ENCODE data around the gene CCDC87.
A peak's percentile ranks its signal among the peaks of the same experiment; 100 is the strongest.
"Not testable (repeated sequence)": the region's sequence is repeated elsewhere in the genome, so short reads cannot be mapped to it uniquely, and the experiment has no call there.

The CCDC87 gene

DNA sequence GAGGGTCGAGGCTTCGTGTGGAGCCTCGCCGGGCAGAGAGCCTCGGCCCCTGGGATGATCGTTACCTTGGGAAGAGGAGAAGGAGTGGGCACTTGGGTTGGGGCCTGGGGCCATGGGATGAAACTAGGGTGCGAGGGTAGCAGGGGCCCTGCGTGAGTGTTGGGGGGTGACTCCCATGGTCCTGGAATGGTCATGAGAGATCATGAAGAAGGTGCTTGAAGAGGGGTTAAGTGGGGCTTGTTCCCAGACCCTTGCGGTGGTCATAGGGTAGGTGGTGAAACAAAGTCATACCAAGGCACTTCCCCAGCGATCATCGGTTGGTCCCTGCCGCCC lies 406 bp upstream of the CCDC87 start:
- no peaks in the 10 kb centered on the region for H3K4me1 ChIP-seq (ENCODE audit: insufficient read depth, poor library complexity, severe bottlenecking)
- peak; percentile 45 for ATAC-seq (ENCODE audit: low read depth)
- peak overlapping the region; percentile 49 for H3K4me3 ChIP-seq (ENCODE audit: severe bottlenecking)
- TF ChIP-seq, protein P1, sequence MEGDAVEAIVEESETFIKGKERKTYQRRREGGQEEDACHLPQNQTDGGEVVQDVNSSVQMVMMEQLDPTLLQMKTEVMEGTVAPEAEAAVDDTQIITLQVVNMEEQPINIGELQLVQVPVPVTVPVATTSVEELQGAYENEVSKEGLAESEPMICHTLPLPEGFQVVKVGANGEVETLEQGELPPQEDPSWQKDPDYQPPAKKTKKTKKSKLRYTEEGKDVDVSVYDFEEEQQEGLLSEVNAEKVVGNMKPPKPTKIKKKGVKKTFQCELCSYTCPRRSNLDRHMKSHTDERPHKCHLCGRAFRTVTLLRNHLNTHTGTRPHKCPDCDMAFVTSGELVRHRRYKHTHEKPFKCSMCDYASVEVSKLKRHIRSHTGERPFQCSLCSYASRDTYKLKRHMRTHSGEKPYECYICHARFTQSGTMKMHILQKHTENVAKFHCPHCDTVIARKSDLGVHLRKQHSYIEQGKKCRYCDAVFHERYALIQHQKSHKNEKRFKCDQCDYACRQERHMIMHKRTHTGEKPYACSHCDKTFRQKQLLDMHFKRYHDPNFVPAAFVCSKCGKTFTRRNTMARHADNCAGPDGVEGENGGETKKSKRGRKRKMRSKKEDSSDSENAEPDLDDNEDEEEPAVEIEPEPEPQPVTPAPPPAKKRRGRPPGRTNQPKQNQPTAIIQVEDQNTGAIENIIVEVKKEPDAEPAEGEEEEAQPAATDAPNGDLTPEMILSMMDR (IDR thresholded peaks at IDR 0.05; ENCODE audit: poor library complexity, severe bottlenecking): no peak
- no peak for DNase-seq (ENCODE audit: low spot score)
- no peaks in the 10 kb centered on the region for H3K36me3 ChIP-seq (ENCODE audit: low read depth)
- H3K27me3 ChIP-seq (ENCODE audit: insufficient read depth, poor library complexity, severe bottlenecking): no peaks in the 10 kb centered on the region
- no peak overlapping the region for H3K27ac ChIP-seq (ENCODE audit: poor library complexity, severe bottlenecking)
- H3K9me3 ChIP-seq (ENCODE audit: severe bottlenecking): no peaks in the 10 kb centered on the region

DNA sequence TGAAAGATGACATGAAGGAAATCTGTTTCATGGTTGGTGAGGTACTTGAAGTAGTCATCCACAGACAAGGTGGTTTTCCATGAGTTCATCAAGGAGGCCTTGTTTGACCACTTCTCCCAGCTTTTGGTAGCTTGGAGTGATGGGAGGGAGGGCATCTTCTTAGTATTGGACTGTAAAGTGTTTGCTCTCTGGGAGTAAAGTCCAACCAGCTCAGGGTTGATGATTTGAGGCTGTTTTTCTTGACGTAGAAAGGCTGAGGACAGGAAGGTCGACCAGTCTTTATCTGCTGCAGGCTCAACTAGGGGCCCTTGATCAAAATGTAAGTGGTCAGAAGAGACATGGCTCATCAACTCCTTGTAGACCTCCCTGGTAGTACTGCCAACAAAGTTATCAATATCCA lies 1.7 kb downstream of the CCDC87 start:
- no peak for DNase-seq (ENCODE audit: low spot score)
- no peak overlapping the region for H3K4me3 ChIP-seq (ENCODE audit: severe bottlenecking)
- TF ChIP-seq, protein P1 (IDR thresholded peaks at IDR 0.05; ENCODE audit: poor library complexity, severe bottlenecking): no peak
- no peaks in the 10 kb centered on the region for H3K27me3 ChIP-seq (ENCODE audit: insufficient read depth, poor library complexity, severe bottlenecking)
- H3K9me3 ChIP-seq (ENCODE audit: severe bottlenecking): no peaks in the 10 kb centered on the region
- no peaks in the 10 kb centered on the region for H3K4me1 ChIP-seq (ENCODE audit: insufficient read depth, poor library complexity, severe bottlenecking)
- H3K36me3 ChIP-seq (ENCODE audit: low read depth): no peaks in the 10 kb centered on the region
- no peak for ATAC-seq (ENCODE audit: low read depth)
- H3K27ac ChIP-seq (ENCODE audit: poor library complexity, severe bottlenecking): no peak overlapping the region

DNA sequence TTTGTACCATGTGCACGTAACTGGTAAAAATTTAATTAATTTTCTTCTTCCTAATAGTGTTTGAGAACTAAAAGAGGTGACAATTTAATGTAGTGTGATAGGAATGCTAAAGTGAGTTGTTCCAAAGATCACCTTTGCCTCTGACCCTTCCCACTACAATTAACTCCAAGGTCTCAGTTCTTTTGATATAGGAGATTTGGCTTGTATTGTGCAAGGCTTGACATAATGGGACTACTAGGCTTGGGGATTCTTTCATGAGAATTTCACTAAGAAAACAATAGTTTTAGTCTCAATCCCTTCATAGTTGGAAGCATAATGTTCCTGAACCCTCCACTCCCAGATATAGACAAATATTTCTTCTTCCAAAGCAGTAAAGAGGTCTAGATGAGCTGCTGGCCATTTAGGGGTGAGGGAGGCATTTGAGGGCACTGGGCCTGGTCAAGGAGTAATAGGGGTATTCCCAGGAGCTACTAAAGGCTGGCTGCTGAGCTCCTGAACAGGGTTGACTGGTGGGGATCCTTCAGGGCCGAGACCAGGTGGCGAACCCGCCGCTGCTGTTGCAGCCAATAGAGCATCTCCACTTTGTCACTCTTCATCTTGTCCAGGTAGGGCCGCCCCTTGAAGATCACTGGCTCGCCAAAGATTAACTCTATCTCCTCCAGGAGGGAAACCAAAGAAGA lies 2.7 kb downstream of the CCDC87 start:
- no peaks in the 10 kb centered on the region for H3K4me1 ChIP-seq (ENCODE audit: insufficient read depth, poor library complexity, severe bottlenecking)
- TF ChIP-seq, protein P1 (IDR thresholded peaks at IDR 0.05; ENCODE audit: poor library complexity, severe bottlenecking): no peak
- ATAC-seq (ENCODE audit: low read depth) (no peak), DNase-seq (ENCODE audit: low spot score) (no peak)
- H3K4me3 ChIP-seq (ENCODE audit: severe bottlenecking): no peak overlapping the region
- H3K36me3 ChIP-seq (ENCODE audit: low read depth): no peaks in the 10 kb centered on the region
- H3K27ac ChIP-seq (ENCODE audit: poor library complexity, severe bottlenecking): no peak overlapping the region
- H3K9me3 ChIP-seq (ENCODE audit: severe bottlenecking): no peaks in the 10 kb centered on the region
- no peaks in the 10 kb centered on the region for H3K27me3 ChIP-seq (ENCODE audit: insufficient read depth, poor library complexity, severe bottlenecking)

DNA sequence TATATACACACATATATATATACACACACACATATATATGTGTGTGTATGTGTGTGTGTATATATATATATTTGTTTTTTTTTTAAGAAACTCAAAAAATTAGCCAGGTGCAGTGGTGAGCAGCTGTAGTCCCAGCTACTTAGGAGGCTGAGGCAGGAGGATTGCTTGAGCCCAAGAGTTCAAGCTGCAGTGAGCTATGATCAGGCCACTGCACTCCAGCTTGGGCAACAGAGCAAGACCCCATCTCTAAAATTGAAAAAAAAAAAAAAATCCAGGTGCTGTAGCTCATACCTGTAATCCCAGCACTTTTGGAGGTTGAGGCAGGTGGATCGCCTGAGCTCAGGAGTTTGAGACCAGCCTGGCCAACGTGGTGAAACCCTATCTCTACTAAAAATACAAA lies 3.5 kb downstream of the CCDC87 start:
- H3K9me3 ChIP-seq (ENCODE audit: severe bottlenecking); H3K27me3 ChIP-seq (ENCODE audit: insufficient read depth, poor library complexity, severe bottlenecking); H3K4me1 ChIP-seq (ENCODE audit: insufficient read depth, poor library complexity, severe bottlenecking); H3K27ac ChIP-seq (ENCODE audit: poor library complexity, severe bottlenecking); H3K4me3 ChIP-seq (ENCODE audit: severe bottlenecking); H3K36me3 ChIP-seq (ENCODE audit: low read depth); DNase-seq (ENCODE audit: low spot score); ATAC-seq (ENCODE audit: low read depth): not testable (repeated sequence)

DNA sequence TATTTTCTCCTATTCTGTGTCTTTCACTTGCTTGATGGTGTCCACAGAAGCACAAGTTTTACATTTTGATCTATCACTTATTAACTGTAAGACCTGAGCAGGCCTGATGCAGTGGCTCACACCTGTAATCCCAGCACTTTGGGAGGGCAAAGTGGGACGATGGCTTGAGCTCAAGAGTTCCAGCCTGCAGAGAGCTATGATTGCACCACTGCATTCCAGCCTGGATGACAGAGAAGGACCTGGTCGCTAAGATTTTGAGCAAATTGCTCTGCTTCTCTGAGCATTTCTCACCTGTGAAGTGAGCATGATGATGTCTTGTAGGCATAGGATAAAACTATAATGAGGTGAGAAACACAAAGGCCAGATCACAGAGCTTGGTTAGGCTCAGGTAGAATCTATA lies 6.7 kb downstream of the CCDC87 start:
- TF ChIP-seq, protein P1 (IDR thresholded peaks at IDR 0.05; ENCODE audit: poor library complexity, severe bottlenecking): no peak
- H3K9me3 ChIP-seq (ENCODE audit: severe bottlenecking): peaks cover 2% of the 10 kb centered on the region
- H3K27ac ChIP-seq (ENCODE audit: poor library complexity, severe bottlenecking): no peak overlapping the region
- H3K27me3 ChIP-seq (ENCODE audit: insufficient read depth, poor library complexity, severe bottlenecking): no peaks in the 10 kb centered on the region
- H3K4me3 ChIP-seq (ENCODE audit: severe bottlenecking): no peak overlapping the region
- no peaks in the 10 kb centered on the region for H3K4me1 ChIP-seq (ENCODE audit: insufficient read depth, poor library complexity, severe bottlenecking)
- no peaks in the 10 kb centered on the region for H3K36me3 ChIP-seq (ENCODE audit: low read depth)
- DNase-seq (ENCODE audit: low spot score) (no peak), ATAC-seq (ENCODE audit: low read depth) (no peak)

DNA sequence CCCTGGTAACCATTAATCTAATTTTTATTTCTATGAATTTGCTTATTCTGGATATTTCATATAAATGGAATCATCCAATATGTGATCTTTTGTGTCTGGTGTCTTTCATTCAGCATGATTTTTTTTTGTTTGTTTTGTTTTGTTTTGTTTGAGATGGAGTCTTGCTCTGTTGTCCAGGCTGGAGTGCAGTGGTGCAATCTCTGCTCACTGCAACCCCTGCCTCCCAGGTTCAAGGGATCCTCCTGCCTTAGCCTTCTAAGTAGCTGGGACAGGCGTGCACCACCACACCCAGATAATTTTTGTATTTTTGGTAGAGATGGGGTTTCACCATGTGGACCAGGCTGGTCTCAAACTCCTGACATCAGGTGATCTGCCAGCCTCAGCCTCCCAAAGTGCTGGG lies 7.4 kb downstream of the CCDC87 start:
- not testable (repeated sequence) for H3K27me3 ChIP-seq (ENCODE audit: insufficient read depth, poor library complexity, severe bottlenecking); DNase-seq (ENCODE audit: low spot score); H3K4me1 ChIP-seq (ENCODE audit: insufficient read depth, poor library complexity, severe bottlenecking); H3K4me3 ChIP-seq (ENCODE audit: severe bottlenecking); H3K9me3 ChIP-seq (ENCODE audit: severe bottlenecking); ATAC-seq (ENCODE audit: low read depth); H3K27ac ChIP-seq (ENCODE audit: poor library complexity, severe bottlenecking); H3K36me3 ChIP-seq (ENCODE audit: low read depth)

DNA sequence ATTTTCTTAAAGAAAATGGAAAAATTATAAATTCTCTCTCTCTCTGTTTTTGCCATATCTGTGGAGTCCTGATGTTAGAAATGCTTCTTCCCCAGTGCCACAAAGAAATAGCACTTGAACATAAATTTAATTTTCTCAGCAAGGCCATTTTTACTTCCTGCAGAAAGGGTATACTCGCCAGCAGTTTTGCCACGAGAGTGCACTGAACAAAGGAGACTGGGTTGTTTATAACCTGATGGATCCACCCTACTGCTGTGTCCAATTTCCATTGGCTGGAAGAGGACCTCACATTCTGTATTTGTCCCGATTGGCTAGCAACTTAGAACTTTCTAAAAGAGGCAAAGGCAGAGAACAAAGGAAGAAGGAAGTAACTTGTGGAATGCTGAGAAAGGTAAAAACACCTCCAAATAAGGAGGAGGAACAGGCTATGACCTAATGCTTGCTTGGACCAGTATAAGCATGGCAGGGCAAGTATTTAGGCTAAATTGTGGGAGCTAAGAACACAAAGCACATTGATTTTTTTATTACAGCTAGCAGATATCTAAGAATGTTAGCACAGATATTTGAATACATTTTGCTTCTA lies 10.2 kb downstream of the CCDC87 start:
- H3K36me3 ChIP-seq (ENCODE audit: low read depth); ATAC-seq (ENCODE audit: low read depth); H3K27ac ChIP-seq (ENCODE audit: poor library complexity, severe bottlenecking); H3K4me1 ChIP-seq (ENCODE audit: insufficient read depth, poor library complexity, severe bottlenecking); H3K9me3 ChIP-seq (ENCODE audit: severe bottlenecking); DNase-seq (ENCODE audit: low spot score); H3K4me3 ChIP-seq (ENCODE audit: severe bottlenecking); H3K27me3 ChIP-seq (ENCODE audit: insufficient read depth, poor library complexity, severe bottlenecking): not testable (repeated sequence)

Data from RWPE2 (cell line).